Stimulated activated CD8-positive, alpha-beta memory T cell treated with anti-CD3 and anti-CD28 coated beads, Interleukin-7, amount 100 ng/mL, for 4 hours (primary cell): ENCODE measurements around the gene PURA.

Experiments used
- DNase-seq, 2 donors: peaks; one replicate each; pipeline ENCODE4 v3.0.0-alpha.2; 2020; ENCODE audit warnings: low read depth in 2 of 2

PURA gene

DNA sequence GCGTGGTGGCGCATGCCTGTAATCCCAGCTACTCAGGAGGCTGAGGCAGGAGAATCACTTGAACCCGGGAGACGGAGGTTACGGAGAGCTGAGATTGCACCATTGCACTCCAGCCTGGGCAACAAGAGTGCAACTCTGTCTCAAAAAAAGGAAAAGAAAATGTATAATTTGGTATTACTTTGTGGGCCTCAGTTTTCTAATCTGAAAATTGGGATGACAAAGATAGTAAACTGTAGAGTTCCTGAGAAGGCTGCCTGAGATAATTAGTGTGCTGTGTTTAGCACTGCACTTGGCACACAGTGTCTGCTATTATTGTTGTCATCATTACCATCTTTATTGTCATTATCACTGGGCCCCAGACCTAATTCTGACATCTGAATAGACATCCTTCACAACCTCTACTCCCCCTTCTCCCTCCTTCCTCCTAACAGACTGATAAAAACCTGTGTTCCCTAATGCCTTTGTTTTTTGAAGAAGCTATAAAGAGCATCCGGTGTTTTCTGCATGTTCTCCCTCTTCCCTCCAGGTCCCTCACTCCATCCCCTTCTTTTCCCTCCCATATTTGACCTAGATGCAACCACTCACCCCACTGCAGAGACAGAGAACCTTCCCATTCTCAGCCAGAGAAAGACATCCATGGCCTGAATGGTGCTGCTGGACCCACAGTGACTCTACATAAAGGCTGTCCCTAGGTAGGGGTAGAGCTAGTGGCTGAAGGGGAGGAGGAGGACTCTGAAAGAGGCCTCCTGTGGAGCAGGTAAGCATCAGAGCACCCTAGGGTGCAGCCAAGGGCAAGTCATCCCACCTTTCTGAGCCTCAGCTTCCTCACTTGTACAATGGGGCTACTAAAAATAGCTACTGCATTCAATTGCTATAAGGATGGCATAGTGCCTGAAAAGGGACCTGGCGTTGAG lies 45.4 kb downstream of the PURA start:
- DNase-seq: no peak

DNA sequence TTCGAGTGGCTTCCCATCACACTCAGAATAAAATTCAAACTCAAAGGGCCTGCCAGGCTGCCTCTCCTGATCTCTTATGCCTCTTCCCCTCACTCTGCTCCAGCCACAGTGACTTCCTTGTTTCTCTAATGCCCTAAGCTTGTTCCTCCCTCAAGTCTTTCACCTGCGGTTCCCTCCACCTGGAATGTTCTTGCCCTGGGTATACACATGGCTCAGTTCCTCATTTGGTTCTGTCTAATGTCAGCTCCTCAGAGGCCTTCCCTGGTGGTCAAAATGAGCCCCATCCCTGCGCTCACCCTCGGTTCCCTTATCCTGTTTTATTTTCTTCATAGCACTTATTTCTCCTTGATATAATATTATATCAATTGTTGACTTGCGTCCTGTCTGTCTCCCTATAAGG lies 48.4 kb downstream of the PURA start:
- DNase-seq: no peak

DNA sequence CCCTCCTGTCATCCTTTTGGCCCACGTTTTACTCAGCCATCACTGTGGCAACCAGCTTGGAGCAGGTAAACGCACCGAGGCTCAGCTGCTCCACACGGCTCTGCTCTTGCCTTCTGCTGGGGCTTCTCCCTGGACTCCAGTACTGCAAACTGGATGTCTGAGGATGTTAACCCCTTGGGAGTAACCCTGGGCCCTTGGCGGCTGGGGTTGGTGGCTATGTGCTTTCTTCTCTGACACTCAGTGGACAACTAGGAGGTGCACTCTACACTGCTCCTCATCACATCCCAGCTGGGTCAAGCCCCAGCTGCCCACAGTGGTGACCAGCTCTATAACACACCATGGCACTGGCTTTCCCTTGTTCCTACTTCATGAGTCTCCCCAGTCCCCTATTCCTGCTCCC lies 48.9 kb downstream of the PURA start:
- no peak for DNase-seq

DNA sequence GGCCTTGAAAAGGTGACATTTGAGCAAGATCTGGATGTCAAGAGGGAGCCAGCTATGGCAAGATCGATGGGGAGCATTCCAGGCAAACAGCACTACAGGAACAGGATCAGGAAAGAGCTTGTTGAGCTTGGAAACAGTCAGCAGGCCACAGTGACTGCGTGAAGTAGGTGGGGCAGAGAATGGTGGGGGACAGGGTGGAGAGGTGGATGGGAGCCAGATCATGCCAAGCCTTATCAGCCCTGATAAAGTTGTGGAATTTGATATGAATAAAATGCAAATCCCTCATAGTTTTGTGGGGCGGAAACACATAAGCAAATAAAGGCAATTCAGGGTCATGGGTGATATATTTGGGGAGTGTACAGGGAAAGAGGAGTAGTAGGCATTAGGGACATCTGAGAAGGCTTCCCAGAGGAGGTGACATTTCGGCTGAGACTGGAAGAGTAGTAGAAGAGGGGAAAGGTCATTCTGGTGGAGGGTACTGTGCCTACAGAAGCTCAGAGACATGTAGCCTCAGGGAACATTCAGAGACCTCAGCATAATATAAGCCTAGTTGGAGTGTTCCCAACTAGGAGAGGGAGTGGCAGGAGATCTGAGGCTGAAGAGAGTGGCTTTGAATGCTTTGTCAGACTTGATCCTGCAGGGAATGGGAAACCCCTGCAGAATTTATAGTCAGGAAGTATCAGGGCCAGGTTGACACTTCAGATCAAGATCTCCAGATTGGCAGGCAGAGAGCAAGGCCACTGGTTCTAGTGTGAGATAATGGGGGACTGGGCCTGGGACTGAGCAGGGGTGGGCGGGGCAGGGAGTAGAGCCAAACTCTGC lies 51.4 kb downstream of the PURA start:
- no peak for DNase-seq

DNA sequence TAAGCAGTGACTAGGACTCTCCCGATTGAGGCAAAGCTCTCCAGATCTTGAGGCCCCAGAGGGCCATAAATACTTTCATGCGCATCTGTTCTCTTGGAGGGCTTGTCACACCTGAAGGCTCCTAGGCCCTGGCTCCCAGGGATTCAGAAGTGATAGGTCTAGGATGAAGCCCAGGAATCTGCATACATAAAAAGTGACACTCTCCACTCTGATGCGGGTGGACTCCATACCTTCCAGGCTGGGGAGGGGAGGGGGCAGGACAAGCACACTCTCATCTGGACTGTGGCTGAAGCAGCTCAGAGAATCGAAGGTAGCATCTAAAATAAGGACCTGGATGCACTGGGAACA lies 52.0 kb downstream of the PURA start:
- no peak for DNase-seq

DNA sequence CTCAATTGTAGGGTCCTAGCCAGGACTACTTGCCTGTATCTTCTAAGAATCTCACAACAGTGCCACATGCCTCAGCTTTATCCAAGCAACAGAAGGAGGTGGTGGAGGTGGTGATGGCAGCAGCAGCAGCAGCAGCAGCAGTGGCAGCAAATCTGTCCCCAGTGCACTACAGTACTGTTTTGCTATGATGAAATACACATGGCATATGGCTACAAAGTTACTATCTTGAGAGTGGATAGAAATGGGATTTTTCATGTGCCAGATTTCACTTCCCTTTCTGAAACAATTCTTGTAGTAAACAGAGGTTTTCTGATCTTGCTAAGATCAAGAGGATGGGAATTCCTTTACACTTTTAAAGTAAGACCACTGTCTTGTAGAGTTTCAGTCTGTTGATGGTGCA lies 53.0 kb downstream of the PURA start:
- no peak for DNase-seq

DNA sequence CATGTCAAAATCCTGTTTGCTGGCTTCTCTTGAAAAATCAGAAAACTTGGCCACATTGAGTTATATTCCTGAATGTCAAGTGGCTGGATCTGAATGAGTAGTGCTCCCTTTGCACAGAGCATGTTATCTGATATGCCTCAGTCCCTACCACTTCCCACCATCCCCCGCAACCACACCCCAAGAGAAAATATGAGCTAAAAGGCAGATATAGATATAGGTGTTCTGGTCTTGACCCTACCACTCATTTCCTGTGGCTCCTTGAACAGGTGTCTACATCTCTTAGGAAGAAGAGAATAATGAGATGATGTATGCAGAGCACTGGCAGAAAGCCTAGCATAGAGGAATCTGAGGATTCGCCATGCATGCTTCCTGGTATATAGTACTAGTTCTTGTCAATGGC lies 54.5 kb downstream of the PURA start:
- DNase-seq: no peak

DNA sequence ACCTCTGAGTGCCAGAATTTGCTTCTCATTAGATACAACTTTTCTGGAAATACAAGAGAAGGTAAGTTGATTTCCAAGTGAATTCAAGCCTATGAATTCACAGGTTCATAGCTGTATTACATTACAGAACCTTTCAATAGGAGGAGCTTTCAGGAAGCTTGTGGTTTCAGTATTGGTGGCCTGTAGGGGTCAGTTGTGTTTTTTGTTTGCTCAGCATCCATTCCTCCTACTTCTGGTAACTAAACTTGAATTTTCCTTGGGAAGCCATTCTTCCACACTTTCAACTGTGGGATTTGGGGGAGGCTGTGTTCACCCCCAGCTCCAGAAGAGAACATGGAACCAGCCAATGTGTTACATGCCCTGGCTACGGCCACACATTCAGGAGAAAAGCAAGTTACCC lies 55.5 kb downstream of the PURA start:
- no peak for DNase-seq

DNA sequence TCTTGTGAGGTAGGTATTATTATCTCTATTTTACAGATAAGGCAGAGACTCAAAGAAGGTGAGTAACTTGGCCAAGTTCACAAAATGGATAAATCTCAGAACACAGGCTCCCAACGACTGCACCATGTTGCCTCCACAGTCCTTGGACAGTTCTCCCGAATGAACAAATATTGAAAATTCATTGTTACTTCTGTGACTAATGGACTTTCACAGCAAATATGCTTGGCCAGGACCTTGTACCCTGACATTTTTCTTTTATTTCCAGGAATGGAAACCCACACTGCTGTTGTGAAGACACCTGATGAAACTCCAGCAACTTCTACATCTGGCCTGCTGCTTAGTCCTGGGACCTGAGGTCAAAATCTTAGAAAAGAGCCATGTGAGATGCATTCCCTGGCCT lies 58.6 kb downstream of the PURA start:
- DNase-seq: no peak

DNA sequence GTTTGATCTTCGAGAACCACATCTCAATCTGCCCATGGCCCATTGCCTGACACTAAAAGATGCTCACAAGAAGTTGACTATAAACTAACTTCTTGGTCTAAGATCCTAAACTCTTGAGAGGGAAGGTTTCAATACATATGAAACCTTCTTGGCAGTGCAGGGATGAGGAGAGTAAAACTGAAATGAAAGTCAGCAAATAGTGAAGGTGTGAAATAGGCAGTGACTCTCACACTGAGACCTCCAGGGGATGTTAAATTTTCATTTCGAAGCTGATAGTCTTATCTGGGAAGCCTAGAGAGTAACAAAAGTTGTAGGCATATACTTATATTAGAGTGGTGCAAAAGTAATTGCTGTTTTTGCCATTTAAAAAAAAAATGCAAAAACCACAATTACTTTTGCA lies 60.1 kb downstream of the PURA start:
- DNase-seq: no peak

DNA sequence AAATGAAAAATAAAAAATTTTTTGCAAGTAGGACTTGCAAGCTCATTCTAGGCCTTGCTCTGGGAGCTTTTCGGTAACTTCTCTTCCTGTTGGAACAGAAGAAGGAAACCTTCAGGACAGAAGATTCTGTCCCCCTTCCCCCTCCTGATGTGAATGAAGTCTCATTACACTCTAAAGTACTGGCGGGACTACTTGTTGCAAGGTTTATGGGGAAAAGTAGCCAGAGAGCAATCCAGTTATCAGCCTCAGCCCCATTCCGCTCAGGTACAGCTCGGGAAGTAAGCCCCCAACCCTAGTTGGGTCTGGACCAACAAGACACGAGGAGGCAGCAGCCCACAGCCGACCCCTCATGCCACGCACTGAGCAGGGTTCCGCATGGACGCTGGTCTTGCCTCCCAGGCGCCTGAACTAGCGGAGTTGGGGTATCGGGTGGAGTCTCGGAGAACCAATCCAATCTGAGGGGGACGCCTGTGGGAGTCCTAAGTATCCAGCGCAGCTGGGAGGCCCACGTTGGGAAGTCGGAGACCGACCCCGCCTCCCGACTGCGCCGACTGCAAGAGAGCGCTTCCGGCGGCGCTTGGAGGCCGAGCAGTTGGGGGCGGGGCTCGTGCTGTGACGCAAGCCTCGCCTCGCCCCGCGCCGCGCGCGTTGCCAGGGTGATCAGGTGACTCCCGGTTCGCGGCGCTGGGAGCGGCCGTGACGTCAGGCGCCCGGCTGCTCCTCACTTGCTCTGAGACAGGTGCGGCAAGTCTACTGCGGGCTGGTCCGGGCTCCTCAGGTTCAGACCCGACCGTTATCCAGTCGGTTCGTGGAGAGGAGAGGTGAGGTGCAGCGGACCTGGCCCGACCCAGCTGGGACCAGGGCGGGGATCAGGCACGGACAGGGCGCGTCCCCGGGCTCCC lies 60.8 kb downstream of the PURA start, which contains the start of gene CYSTM1:
TSS of gene CYSTM1 (plus strand) at position 724 of the 902 bp plus-strand sequence. CDS start 19,278 bp downstream, outside the sequence.
- DNase-seq: peak; percentile 87 to 94
